ENCODE data around the gene SECISBP2. TPM values are rescaled to one million over a fixed set of nuclear protein-coding genes. Genes with fewer than 3 reads are reported as not detected.
A peak's percentile ranks its signal among the peaks of the same experiment; 100 is the strongest.
"Not testable (repeated sequence)": the region's sequence is repeated elsewhere in the genome, so short reads cannot be mapped to it uniquely, and the experiment has no call there.

The SECISBP2 gene, protein sequence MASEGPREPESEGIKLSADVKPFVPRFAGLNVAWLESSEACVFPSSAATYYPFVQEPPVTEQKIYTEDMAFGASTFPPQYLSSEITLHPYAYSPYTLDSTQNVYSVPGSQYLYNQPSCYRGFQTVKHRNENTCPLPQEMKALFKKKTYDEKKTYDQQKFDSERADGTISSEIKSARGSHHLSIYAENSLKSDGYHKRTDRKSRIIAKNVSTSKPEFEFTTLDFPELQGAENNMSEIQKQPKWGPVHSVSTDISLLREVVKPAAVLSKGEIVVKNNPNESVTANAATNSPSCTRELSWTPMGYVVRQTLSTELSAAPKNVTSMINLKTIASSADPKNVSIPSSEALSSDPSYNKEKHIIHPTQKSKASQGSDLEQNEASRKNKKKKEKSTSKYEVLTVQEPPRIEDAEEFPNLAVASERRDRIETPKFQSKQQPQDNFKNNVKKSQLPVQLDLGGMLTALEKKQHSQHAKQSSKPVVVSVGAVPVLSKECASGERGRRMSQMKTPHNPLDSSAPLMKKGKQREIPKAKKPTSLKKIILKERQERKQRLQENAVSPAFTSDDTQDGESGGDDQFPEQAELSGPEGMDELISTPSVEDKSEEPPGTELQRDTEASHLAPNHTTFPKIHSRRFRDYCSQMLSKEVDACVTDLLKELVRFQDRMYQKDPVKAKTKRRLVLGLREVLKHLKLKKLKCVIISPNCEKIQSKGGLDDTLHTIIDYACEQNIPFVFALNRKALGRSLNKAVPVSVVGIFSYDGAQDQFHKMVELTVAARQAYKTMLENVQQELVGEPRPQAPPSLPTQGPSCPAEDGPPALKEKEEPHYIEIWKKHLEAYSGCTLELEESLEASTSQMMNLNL
- polyA plus RNA-seq (ENCODE audit: insufficient read length), result 43.1 TPM

DNA sequence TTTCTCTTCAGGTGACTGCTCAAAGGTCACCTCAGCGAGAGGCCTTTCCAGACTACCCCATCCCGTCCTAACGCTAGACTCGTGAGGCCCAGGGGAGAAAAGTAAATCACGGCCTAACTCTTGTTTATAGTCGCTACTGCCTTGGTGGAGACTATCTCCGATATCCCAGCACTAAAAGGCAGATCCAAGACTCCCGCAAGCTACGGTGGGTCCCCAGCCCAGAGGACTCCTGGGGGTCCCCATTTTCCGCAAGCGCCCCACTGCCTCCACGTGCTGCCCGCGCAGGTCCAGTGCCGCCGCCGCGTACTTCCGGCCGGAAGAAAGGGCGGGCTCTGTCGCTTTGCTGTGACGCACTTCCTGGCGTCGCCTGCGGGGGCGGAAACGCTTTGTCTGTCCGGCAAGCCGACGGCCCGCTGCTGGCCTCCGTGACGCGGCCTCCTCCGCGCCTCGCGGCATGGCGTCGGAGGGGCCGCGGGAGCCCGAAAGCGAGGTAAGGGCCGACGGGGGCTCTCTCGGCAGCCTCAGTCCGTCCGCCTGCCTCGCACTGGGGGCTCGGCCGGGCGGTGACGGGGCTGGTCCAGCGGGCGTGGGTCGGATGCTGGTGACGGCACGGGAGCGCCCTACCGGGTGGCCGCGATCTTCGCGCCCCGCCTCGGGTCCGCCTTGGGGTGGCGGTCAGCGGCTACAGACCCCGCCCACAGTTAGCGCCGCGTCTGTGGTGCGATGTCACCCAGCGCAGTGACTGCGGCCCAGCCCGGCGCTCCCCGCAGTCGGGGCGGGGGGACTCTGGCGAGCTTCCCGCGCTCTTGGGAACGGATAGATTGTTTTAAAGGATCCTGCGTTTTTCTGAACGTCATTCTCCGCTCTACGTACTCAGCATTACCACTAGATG, at the start of gene SECISBP2:
SECISBP2 (plus strand) TSS at position 378 of the 892 bp plus-strand sequence; CDS start at position 455, 77 bp downstream.
- DNase-seq, result peak; percentile 99

DNA sequence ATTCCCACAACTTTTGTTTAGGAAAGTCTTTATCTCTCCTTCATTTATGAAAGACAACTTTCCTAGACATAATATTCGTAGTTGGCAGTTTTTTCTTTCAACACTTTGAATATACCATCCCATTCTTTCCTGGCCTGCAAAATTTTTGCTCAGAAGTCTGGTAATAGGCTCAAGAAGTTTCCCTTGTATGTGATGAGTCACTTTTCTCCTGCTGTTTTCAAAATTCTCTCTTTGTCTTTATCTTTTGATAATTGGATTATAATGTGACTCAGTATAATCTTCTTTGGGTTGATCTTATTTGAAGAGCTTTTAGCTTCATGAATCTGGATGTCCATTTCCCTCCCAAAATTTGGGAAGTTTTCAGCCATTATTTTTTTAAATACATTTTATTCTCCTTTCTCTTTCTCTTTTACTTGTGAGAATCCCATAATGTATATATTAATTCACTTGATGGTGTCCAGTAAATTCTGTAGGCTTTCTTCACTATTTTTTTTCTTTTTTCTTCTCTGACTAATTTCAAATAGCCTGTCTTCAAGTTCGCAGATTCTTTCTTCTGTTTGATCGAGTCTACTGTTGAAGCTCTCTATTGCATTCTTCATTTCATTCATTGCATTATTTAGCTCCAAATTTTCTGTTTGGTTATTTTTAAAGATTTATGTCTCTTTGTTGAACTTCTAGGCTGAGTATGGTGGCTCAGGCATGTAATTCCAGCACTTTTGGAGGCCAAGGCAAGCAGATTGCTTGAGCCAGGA, 44.6 kb upstream of the SECISBP2 start:
- DNase-seq, result no peak

DNA sequence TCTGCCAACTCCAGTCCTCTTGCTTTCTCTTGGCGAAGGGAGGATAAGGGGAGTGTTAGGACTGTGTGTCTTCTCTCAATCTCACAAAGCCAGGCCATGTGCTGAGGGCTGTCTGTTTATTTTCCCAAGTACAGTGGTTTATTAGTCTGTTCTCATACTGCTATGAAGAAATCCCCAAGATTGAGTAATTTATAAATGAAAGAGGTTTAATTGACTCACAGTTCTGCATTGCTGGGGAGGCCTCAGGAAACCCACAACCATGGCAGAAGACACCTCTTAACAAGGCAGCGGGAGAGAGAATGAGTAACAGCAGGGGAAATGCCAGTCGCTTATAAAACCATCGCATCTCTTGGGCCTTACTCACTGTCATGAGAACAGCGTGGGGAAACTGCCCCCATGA, 43.5 kb upstream of the SECISBP2 start:
- no peak for DNase-seq

DNA sequence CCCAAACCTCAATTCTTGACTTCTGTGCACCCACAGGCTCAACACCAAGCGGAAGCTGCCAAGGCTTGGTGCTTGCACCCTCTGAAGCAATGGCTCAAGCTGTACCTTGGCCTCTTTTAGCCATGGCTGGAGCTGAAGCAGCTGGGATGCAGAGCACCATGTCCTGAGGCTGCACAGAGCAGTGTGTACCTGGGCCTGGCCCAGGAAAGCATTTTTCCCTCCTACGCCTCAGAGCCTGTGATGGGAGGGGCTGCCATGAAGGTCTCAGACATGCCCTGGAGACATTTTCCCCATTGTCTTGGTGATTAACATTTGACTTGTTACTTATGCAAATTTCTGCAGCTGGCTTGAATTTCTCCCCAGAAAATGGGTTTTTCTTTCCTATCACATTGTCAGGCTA, 42.3 kb upstream of the SECISBP2 start:
- not testable (repeated sequence) for DNase-seq

DNA sequence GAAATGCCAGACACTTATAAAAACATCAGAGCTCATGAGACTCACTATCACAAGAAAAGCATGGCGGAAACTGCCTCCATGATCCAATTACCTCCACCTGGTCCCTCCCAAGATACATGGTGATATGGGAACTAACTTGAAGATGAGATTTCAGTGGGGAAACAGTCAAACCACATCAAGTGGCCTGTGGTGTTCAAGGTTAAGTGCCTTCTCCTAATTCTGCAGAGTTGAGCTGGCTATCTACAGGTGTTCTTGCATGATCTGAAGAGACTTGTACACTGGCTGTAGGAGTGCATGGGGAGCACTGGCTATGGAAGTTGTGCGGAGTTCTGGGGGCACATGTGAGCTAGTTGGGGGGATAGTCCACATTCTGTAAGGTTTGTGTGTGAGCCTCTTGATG, 41.3 kb upstream of the SECISBP2 start:
- no peak for DNase-seq

DNA sequence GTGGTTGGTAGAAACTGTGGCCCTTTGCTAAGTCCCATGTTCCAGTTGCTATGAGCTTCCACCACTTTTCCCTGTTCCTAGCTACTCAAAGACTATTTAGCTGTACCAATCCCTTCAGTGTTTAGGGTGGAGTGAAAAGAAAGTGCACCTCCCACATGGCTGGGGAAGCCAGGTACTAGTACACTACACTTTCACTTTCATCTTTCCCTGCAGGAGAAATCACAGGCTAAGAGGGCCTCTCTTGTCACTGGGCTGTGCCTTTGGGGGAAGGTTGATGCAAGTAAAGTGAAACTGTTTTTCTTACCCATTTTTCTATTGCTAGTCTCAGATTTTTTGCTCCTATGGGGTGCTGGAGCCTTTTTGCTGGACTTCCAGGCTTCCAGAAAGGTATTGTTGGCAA, 40.8 kb upstream of the SECISBP2 start:
- no peak for DNase-seq

DNA sequence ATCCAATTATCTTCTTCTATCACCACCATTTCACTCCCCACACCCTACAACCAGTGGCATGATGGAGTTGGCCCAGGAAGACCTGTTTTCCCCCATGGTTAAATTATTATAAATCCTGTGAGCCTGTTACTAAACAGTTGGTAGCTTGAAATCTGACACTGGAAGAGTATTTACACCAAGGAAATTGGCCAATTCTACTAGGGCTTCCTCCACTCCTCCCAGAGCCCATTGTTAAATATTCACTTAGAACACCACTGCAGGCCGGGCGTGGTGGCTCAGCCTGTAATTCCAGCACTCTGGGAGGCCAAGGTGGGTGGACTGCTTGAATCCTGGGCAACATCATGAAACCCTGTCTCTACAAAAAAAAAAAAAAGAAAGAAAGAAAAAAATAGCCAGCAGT, 39.7 kb upstream of the SECISBP2 start:
- no peak for DNase-seq

DNA sequence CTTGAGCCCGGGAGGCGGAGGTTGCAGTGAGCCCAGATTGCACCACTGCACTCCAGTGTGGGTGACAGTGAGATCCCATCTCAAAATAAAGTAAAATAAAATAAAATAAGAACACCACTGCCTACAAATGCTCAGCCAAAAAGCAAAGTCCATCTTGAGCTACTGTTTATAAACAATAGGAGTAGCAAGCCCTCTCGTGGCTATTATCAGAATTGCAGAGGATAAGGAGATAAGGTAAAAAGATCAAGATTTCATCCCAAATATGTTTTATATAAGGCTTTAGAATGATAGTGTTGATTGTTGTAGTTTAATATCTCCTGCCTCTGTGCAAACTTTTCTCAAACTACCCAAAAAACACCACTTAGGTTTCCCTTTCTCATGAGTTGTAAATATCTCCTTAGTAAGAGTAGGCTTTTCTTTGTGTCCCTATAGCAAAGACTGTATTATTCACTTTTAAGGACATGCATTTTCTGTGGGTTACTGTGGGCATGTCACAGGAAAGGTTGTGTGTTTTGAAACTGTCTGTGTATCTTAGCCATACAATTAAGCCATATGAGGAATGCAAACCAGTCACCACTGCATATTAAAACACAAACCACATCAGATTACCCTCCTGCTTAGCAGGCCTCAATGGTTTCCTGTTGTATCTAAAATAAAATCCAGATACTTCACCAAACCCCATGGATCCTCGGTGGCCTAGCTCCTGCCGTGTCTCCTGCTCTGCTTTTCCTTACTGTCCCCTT, 39.1 kb upstream of the SECISBP2 start:
- DNase-seq, result peak; percentile 26

DNA sequence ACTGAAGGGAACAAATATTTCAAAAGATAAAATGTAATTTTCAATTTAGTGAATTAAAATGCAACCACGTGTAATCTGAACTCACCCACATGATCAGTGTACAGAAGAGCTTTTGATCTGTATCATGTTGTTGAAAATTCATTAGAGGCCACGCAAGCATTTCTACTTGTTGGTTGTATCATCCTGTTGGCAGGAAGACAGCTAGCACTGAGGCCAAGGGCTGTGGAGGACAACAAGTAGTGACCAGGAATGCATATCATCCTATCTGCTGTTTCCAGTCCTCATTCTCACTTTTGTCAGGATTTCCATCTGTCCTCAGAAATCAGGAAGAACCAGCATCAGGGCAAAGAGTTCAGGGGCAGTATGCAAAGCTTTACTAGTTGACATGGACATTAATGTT, 37.2 kb upstream of the SECISBP2 start:
- DNase-seq, result no peak

DNA sequence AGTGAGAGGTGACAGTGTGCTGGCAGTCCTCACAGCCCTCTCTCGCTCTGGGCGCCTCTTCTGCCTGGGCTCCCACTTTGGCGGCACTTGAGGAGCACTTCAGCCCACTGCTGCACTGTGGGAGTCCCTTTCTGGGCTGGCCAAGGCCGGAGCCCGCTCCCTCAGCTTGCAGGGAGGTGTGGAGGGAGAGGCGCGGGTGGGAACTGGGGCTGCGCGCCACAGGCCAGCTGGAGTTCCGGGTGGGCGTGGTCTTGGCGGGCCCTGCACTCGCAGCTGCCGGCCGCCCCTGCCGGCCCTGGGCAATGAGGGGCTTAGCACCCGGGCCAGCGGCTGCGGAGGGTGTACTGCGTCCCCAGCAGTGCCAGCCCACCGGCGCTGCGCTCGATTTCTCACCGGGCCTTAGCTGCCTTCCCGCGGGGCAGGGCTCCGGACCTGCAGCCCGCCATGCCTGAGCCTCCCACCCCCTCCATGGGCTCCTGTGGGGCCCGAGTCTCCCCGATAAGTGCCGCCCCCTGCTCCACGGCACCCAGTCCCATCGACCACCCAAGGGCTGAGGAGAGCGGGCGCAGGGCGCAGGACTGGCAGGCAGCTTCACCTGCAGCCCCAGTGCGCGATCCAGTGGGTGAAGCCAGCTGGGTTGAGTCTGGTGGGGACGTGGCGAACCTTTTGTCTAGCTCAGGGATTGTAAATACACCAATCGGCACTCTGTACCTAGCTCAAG, 35.9 kb upstream of the SECISBP2 start:
- peak; percentile 11 for DNase-seq

DNA sequence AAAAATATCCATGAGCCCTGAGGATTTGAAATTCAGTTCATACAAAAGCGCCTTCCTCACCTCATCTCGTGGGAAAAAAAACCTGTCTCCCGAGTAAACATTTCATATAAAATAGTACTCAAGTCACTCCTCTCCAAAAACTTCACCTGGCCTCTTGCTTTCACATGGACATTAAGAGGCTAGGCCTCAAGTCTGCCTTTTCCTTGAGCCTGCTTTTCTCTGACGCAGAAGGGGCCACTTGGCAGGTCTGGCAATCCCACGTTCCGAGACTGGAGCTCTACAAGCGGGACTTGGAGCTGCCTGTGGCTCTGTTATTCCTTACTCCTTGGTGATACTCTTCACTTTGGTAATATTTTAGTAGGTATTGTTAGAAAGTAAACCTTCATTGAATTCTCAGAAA, 34.2 kb upstream of the SECISBP2 start:
- no peak for DNase-seq

DNA sequence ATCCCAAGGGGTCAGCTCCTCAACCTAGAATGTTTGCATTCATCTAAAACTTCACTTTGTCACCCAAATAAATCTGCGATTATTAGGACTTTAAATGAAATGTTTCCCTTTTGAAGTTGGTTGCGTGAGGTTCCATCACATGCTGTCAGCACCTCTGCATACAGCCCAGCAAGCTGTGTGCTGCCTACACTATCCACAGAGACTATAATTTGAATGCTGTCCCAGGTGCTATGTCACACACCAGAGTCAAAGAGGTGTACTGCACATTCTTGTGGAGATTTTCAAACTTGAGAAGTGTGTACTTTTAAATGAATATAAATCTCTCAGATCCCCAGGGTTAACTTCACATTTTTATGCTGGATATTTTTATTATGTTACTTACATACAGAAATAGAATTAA, 26.6 kb upstream of the SECISBP2 start:
- DNase-seq, result no peak

DNA sequence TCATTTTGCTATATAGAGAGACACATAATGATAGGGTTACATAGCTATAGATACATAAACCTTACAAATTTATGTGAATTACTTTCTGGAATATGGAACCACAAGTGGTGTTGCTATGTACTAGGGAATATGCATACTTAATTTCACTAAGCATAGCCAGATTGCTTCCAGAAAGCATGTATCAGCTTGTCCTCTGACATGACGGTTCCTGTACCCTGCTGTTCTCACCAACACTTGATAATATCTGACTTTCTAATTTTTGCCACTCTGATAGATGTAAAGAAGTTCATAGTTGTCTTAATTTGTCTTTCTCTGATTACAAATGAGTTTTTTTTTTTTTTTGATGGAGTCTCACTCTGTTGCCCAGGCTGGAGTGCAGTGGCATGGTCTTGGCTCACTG, 25.3 kb upstream of the SECISBP2 start:
- no peak for DNase-seq

DNA sequence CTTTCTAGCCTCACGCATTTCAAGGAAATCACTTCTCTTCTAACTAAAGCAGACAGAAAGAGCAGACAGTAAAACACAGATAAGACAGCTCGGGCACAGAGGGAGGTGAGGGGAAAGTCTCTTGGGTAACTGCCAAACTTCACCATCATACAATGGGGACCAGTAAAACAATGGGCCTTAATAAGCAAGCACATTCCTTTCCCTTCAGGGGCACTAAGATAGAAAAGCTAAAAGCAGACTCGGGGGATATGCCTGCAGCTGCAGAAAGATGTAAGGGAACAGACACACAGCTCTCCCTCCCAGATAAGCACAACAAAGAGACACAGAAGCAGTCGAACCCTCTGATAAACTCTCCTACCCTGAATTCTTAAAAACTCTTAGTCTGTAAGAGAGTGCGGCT, 22.9 kb upstream of the SECISBP2 start:
- DNase-seq, result no peak

DNA sequence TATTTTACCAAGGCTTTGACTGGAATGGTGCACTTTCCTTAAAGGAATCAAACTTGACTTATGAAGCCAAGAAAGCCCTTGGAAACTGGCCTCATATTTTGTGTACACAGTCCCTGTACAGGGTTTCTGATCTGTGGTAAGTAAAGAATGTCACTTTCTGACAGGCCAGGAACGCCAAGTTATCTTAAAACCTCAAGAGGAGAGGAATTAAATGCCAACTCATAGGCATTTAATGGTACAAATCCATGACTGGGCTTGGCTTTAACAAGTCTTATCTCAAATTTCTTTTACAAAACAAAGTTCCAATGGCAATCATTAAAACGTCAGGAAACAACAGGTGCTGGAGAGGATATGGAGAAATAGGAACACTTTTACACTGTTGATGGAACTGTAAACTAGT, 16.3 kb upstream of the SECISBP2 start:
- not testable (repeated sequence) for DNase-seq

DNA sequence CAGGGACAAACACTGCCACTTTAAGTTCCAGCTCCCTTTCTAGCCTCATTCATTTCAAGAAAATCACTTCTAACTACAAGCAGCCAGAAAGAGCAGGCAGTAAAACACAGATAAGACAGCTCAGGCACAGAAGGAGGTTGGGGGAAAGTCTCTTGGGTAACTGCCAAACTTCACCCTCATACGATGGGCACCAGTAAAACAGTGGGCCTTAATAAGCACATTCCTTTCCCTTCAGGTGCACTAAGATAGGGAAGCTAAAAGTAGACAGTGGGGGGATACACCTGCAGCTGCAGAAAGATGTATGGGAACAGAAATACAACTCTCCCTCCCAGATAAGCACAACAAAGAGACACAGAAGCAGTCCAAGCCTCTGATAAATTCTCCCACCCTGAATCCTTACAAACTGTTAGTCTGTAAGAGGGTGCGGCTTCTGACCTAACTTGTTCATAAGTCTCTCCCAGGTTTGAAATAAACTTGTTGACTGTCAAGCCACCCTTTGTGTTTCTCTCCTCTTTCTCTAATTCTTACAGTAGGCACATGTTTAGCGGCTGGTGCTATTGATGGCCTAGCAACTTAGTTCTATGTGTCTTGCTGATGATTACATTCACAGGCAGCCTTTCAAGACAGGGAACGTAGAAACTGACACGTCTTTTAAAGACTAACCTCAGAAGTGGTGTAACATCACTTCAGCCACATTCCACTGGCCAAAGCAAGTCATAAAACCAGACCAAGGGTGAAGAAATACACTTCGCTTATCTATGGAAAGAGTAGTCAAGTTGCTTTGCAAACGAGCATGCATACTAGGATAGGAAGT, 14.1 kb upstream of the SECISBP2 start:
- DNase-seq, result no peak

DNA sequence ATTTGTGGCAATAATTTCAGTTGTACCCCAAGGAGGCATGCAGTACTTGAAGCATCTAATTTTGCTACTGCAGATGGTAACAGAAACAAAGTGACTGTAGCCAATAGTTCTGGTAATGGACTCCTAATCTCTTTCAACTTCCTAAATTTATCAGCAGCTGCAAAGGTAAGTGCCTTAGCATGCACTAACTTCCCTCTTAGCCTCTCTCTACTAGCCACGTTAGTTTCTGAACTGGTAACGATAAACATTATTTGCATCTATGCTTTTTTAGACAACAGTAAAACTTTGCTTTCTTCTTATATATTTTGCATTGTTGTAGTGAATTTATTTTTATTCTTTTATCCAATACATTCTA, 13.5 kb upstream of the SECISBP2 start:
- no peak for DNase-seq

DNA sequence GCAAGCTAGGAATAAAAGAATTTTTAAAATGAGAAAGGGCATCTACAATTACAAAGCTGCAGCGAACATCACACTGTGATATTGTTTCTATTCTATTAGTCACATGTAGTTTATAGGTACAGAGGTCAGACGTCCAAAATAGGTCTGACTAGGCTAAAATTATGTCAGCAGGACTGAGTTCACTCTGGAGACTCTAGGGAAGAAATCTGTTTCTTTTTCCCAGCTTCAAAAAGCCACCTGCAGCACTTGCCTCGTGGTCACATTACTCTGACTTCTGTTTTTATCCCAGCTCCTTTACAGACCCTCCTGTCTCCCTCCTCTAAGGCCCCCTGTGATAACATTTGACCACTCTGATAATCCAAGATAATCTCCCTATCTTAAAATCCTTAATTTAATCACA, 12.4 kb upstream of the SECISBP2 start:
- DNase-seq, result no peak

DNA sequence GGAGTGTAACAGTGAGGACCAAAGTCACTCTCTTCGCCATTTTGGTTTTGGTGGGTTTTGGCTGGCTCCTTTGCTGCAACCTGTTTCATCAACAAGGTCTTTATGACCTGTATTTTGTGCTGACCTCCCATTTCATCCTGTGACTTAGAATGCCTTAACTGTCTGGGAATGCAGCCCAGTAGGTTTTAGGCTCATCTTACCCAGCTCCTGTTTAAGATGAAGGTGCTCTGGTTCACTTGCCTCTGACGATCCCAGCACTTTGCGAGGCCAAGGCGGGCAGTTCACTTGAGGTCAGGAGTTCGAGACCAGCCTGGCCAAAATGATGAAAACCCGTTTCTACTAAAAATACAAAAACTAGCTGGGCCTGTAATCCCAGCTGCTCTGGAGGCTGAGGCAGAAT, 9.1 kb upstream of the SECISBP2 start:
- no peak for DNase-seq
